ENCODE data around the gene NOP53.

NOP53 gene

DNA sequence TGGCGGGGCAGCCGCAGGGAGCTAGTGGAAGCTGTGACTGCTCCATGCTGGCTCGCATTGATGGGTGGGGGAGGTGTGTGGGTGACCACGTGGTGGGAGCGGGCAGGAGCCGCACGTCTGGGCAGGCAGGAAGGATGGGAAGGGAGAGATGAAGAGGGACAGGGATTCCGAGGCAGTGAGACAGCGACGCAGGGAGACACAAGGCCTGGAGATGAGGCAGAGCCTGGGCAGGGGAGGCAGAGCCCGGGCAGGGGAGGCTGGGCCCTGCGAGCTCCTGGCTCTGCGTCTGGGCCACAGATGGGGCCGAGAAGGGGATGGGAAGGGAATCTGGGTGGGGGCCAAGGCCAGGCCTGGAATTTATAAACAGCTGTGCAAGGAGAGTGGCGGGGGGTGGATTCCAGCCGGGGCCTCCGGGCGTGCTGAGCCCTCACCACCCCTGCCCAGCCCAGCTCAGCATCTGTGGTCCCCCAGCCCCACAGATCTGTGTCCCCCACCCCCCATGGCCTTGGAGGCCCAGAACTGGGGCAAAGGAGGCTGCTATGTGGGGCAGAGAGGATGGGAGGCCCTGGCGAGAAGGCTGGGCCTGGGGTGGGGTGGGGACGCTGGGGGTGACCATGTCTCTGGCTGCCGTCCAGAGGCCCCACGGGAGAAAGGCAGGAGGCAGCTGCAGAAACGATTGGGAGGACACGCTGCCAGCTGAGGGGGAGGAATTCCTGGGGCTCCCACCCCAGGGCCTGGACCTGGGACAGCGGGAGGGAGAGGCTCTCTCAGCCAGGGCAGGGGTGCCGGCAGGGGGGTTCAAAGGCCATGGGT lies 26.1 kb upstream of the NOP53 start (continued):
- no peak for TF ChIP-seq ZFP69B (tag by site-specific recombination; IDR thresholded peaks at IDR 0.05)
- TF ChIP-seq ZNF274 (IDR thresholded peaks at IDR 0.05; ENCODE audit: low read length), result no peak
- TF ChIP-seq ZNF274 (tag by site-specific recombination; IDR thresholded peaks at IDR 0.05; ENCODE audit: borderline replicate concordance), result no peak
- no peak for TF ChIP-seq YY2 (tag by site-specific recombination; IDR thresholded peaks at IDR 0.05)
- no peak for TF ChIP-seq ZFP3 (tag by site-specific recombination; IDR thresholded peaks at IDR 0.05; ENCODE audit: low read depth)
- peak; percentile 32; the same call in 1 of the 2 replicates for TF ChIP-seq ZNF324 (tag by site-specific recombination; IDR thresholded peaks at IDR 0.05)
- TF ChIP-seq ZNF146 (tag by site-specific recombination; IDR thresholded peaks at IDR 0.05), result no peak
- TF ChIP-seq ZNF223 (tag by site-specific recombination; IDR thresholded peaks at IDR 0.05), result no peak
- TF ChIP-seq ZNF660 (tag by site-specific recombination; IDR thresholded peaks at IDR 0.05), result no peak
- no peak for TF ChIP-seq SCRT1 (tag by site-specific recombination; IDR thresholded peaks at IDR 0.05; ENCODE audit: borderline replicate concordance)
- no peak for TF ChIP-seq ZNF350 (tag by site-specific recombination; IDR thresholded peaks at IDR 0.05)
- TF ChIP-seq, protein P1, sequence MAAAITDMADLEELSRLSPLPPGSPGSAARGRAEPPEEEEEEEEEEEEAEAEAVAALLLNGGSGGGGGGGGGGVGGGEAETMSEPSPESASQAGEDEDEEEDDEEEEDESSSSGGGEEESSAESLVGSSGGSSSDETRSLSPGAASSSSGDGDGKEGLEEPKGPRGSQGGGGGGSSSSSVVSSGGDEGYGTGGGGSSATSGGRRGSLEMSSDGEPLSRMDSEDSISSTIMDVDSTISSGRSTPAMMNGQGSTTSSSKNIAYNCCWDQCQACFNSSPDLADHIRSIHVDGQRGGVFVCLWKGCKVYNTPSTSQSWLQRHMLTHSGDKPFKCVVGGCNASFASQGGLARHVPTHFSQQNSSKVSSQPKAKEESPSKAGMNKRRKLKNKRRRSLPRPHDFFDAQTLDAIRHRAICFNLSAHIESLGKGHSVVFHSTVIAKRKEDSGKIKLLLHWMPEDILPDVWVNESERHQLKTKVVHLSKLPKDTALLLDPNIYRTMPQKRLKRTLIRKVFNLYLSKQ (tag by site-specific recombination; IDR thresholded peaks at IDR 0.05; ENCODE audit: borderline replicate concordance), result no peak
- TF ChIP-seq ZNF114 (tag by site-specific recombination; IDR thresholded peaks at IDR 0.05), result no peak
- 0 out of 2 replicates have a peak, but pooled peaks have one; percentile 6 for TF ChIP-seq SP2 (tag by site-specific recombination; IDR thresholded peaks at IDR 0.05)
- no peak for TF ChIP-seq ZNF501 (tag by site-specific recombination; IDR thresholded peaks at IDR 0.05)
- no peak for TF ChIP-seq ZNF571 (tag by site-specific recombination; IDR thresholded peaks at IDR 0.05)
- TF ChIP-seq HOXD13 (CRISPR knock-in tag; IDR thresholded peaks at IDR 0.05; ENCODE audit: borderline replicate concordance), result no peak
- TF ChIP-seq, protein P2, sequence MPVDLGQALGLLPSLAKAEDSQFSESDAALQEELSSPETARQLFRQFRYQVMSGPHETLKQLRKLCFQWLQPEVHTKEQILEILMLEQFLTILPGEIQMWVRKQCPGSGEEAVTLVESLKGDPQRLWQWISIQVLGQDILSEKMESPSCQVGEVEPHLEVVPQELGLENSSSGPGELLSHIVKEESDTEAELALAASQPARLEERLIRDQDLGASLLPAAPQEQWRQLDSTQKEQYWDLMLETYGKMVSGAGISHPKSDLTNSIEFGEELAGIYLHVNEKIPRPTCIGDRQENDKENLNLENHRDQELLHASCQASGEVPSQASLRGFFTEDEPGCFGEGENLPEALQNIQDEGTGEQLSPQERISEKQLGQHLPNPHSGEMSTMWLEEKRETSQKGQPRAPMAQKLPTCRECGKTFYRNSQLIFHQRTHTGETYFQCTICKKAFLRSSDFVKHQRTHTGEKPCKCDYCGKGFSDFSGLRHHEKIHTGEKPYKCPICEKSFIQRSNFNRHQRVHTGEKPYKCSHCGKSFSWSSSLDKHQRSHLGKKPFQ (tag by site-specific recombination; IDR thresholded peaks at IDR 0.05), result no peak
- TF ChIP-seq, protein P3, sequence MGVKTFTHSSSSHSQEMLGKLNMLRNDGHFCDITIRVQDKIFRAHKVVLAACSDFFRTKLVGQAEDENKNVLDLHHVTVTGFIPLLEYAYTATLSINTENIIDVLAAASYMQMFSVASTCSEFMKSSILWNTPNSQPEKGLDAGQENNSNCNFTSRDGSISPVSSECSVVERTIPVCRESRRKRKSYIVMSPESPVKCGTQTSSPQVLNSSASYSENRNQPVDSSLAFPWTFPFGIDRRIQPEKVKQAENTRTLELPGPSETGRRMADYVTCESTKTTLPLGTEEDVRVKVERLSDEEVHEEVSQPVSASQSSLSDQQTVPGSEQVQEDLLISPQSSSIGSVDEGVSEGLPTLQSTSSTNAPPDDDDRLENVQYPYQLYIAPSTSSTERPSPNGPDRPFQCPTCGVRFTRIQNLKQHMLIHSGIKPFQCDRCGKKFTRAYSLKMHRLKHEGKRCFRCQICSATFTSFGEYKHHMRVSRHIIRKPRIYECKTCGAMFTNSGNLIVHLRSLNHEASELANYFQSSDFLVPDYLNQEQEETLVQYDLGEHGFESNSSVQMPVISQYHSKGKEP (tag by site-specific recombination; IDR thresholded peaks at IDR 0.05), result no peak
- peak; percentile 90 for TF ChIP-seq ZIC2 (tag by site-specific recombination; IDR thresholded peaks at IDR 0.05)
- TF ChIP-seq ZNF768 (tag by site-specific recombination; IDR thresholded peaks at IDR 0.05), result no peak
- TF ChIP-seq ZBTB7A (tag by site-specific recombination; IDR thresholded peaks at IDR 0.05; ENCODE audit: low read depth), result no peak
- no peak for TF ChIP-seq ZNF629 (tag by site-specific recombination; IDR thresholded peaks at IDR 0.05)
- no peak for TF ChIP-seq KLF7 (tag by site-specific recombination; IDR thresholded peaks at IDR 0.05; ENCODE audit: borderline replicate concordance)
- TF ChIP-seq, protein P4, sequence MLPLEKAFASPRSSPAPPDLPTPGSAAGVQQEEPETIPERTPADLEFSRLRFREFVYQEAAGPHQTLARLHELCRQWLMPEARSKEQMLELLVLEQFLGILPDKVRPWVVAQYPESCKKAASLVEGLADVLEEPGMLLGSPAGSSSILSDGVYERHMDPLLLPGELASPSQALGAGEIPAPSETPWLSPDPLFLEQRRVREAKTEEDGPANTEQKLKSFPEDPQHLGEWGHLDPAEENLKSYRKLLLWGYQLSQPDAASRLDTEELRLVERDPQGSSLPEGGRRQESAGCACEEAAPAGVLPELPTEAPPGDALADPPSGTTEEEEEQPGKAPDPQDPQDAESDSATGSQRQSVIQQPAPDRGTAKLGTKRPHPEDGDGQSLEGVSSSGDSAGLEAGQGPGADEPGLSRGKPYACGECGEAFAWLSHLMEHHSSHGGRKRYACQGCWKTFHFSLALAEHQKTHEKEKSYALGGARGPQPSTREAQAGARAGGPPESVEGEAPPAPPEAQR (tag by site-specific recombination; IDR thresholded peaks at IDR 0.05), result no peak
- no peak for TF ChIP-seq ZNF133 (tag by site-specific recombination; IDR thresholded peaks at IDR 0.05)
- TF ChIP-seq ZNF391 (tag by site-specific recombination; IDR thresholded peaks at IDR 0.05; ENCODE audit: borderline replicate concordance, low read depth), result no peak
- no peak for TF ChIP-seq ZBTB21 (tag by site-specific recombination; IDR thresholded peaks at IDR 0.05)
- TF ChIP-seq, protein P5, sequence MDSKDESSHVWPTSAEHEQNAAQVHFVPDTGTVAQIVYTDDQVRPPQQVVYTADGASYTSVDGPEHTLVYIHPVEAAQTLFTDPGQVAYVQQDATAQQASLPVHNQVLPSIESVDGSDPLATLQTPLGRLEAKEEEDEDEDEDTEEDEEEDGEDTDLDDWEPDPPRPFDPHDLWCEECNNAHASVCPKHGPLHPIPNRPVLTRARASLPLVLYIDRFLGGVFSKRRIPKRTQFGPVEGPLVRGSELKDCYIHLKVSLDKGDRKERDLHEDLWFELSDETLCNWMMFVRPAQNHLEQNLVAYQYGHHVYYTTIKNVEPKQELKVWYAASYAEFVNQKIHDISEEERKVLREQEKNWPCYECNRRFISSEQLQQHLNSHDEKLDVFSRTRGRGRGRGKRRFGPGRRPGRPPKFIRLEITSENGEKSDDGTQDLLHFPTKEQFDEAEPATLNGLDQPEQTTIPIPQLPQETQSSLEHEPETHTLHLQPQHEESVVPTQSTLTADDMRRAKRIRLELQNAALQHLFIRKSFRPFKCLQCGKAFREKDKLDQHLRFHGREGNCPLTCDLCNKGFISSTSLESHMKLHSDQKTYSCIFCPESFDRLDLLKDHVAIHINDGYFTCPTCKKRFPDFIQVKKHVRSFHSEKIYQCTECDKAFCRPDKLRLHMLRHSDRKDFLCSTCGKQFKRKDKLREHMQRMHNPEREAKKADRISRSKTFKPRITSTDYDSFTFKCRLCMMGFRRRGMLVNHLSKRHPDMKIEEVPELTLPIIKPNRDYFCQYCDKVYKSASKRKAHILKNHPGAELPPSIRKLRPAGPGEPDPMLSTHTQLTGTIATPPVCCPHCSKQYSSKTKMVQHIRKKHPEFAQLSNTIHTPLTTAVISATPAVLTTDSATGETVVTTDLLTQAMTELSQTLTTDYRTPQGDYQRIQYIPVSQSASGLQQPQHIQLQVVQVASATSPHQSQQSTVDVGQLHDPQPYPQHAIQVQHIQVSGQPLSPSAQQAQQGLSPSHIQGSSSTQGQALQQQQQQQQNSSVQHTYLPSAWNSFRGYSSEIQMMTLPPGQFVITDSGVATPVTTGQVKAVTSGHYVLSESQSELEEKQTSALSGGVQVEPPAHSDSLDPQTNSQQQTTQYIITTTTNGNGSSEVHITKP (tag by site-specific recombination; IDR thresholded peaks at IDR 0.05), result no peak
- TF ChIP-seq TCF7L2 (IDR thresholded peaks at IDR 0.05; ENCODE audit: borderline replicate concordance, low read depth, low read length), result no peak
- peak; percentile 75; the same call in 1 of the 2 replicates for TF ChIP-seq ZNF785 (tag by site-specific recombination; IDR thresholded peaks at IDR 0.05)
- TF ChIP-seq KLF10 (tag by site-specific recombination; IDR thresholded peaks at IDR 0.05), result no peak
